Islet precursor cell (in vitro differentiated cells): ENCODE results near the gene KDM7A.
"Not testable (repeated sequence)": the region's sequence is repeated elsewhere in the genome, so short reads cannot be mapped to it uniquely, and the experiment has no call there.

Experiments
- DNase-seq: peaks from one replicate; pipeline ENCODE4 v3.0.0-alpha.2; 2018

The KDM7A gene, protein sequence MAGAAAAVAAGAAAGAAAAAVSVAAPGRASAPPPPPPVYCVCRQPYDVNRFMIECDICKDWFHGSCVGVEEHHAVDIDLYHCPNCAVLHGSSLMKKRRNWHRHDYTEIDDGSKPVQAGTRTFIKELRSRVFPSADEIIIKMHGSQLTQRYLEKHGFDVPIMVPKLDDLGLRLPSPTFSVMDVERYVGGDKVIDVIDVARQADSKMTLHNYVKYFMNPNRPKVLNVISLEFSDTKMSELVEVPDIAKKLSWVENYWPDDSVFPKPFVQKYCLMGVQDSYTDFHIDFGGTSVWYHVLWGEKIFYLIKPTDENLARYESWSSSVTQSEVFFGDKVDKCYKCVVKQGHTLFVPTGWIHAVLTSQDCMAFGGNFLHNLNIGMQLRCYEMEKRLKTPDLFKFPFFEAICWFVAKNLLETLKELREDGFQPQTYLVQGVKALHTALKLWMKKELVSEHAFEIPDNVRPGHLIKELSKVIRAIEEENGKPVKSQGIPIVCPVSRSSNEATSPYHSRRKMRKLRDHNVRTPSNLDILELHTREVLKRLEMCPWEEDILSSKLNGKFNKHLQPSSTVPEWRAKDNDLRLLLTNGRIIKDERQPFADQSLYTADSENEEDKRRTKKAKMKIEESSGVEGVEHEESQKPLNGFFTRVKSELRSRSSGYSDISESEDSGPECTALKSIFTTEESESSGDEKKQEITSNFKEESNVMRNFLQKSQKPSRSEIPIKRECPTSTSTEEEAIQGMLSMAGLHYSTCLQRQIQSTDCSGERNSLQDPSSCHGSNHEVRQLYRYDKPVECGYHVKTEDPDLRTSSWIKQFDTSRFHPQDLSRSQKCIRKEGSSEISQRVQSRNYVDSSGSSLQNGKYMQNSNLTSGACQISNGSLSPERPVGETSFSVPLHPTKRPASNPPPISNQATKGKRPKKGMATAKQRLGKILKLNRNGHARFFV

DNA sequence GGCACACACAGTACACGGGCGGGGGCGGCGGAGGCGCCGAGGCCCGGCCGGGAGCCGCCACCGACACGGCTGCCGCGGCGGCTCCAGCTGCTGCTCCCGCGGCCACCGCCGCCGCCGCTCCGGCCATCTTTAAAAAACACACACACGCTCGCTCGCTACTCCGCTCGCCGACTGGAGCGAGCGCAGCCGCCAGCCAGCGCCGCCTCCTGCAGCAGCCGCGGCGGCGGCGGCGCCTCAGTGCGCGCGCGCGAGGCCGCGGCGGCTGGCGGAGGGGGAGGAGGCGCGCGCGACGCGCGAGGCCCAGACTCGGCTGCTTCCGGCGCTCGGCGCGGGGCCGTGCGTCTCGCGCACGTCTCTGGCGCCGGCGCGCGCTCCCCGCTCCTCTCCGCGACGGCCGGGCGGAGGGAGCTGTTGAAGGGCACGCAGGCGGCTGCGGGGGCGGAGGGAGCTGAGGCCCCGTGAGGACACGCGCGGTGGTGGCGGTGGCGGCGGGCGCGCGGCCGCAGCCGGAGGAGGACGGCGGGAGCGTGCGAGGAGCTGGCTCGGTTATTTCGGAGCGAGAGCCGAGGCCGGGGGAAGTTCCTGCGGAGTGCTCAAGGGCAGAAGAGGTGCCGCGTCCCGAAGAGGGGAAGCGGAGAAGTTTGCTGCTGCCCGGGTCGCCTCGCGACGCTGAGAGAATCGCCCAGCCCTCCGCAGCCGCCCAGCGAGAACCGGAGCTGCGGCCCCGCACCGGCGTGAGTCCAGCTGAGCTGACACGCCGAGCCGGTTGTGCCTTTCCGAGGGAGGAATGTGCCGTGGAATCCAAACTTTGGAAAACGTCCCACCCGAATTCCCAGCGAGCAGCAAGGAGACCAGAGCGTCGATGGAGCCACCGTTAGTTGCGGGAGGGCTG is at the start of gene KDM7A:
KDM7A (minus strand) TSS at position 173 of the 892 bp plus-strand sequence; CDS start at position 127, 46 bp downstream.
- peak; percentile 93 for DNase-seq

DNA sequence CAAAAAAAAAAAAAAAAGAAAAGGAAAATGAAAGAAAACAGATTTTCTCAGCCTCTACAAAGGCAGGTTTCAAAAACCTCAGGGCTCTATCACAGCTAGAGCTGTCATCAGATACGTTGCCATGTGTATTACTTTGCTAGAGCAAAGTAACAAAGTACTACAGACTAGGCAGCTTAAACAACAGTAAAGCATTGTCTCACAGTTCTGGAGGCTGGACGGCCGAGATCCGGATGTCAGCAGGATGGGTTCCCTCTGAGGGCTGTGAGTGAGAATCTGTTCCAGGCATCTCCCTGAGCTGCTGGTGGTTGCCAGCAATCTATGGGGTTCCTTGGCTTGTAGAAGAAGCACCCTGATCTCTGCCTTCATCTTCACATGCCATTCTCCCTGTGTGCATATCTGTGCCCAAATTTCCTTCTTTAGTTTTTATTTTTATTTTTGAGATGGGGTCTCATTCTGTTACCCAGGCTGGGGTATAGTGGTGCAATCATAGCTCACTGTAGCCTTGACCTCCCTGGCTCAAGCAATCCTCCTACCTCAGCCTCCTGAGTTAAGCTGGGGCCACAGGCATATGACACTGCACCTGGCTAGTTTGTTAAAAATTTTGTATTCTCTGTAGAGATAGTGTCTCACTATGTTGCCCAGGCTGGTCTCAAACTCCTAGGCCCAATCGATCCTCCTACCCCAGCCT is 48.9 kb upstream of the KDM7A start:
- no peak for DNase-seq

DNA sequence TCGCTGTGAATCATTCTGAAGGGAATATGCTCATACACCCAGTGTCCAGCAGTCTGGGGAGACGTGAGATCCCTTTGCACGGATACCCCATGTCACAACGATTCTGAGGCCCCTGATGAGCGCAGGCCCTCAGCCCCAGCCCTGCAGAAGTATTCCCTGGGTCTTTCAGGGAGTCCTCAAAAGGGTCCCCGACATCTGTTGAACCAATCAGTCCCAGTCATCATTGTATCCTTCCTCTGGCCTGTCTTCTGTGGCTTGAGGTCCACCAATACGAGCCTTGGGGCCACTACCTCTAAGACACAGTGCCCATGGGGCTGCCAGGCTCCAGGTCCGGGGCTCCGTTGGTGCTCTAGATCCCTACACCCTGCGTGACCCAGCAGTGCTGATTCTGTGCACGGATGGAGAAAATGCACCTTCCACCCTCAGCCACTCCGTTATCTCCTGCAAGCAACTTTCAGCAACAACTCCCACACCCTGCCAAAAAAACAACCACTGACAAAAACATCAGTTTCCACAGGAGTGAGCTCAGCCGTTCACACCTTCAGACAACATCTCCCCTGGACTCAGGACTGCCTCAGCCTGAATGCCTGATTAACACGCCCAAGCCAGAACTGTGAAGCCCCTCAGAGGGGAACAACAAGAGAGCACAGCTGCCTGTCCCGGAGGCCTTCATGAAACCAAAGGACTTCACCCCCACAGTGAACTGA is 46.9 kb upstream of the KDM7A start:
- DNase-seq: no peak

DNA sequence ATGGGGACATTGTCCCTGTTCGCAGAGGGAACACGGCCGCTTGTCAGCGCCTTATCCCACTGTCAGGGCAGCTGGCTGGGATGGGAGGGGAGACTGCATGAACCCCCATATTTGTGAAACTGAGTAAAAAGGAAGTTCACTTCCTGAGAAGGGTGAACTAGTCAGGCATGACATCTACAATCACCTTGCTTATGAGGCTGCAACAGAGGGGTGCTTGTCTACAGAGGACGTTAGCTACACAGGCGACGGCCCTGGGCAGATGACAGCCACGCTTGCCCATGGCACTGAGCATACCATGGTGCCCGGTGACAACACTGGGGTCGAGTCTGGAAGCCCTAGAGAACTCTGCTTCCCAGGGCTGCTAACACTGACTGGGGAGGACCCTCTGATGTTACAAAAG is 46.0 kb upstream of the KDM7A start:
- no peak for DNase-seq

DNA sequence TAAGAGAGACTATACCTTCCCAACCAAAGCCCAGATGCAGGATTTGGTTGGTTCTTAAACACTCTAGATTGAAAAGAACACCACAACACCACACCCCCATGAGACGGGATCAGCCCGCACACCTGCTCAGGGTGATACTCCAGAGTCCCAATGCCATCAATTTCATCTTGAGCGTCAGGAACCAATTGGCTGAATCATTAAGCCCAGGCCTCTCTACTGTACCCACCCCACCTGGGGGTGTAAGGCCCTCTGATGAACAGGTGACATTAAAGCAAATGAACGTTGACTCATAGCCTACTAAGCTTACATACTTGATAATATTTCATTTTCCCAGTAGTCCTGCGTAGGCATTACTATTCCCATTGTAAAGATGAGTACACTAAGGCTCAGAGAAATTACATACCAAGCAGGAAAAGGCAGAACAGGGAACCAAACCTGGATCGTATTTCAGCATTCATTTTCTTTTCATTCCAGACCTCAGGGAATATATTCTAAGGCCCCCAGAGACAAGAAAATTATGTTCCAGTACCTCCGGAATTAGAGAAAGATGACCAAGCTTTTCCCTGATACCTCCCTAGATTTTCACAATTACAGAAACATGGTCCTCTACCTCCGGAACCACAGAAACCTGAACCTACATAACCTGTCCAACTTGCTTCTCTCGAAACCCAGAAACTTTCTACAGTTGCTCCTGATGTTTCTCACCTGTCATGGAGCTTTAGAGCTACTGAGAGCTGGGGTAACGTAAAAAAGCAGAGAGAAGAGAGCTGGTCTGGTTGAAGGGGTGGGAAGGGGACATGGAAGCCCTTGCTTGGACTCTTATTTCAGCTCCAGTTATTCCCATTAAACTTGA is 43.1 kb upstream of the KDM7A start:
- no peak for DNase-seq

DNA sequence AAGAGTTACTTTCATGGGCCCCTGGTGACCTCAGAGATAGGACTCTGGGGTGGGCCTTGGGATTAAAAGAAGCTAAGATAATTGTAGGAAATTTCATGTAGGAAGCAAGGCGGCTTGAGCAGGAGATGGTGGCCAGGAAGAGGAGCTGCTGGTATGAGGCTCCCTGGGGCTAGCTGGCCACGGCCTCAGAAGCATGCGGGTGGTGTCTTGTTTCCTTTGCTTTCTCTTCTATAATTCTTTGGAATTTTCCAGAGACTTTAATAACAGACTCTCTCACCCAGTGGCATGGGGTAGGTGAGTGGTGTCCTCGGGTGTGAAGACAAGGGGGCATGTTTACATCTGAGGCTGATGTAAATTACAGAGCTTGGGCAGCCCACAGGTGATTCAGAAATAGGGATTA is 41.9 kb upstream of the KDM7A start:
- DNase-seq: no peak

DNA sequence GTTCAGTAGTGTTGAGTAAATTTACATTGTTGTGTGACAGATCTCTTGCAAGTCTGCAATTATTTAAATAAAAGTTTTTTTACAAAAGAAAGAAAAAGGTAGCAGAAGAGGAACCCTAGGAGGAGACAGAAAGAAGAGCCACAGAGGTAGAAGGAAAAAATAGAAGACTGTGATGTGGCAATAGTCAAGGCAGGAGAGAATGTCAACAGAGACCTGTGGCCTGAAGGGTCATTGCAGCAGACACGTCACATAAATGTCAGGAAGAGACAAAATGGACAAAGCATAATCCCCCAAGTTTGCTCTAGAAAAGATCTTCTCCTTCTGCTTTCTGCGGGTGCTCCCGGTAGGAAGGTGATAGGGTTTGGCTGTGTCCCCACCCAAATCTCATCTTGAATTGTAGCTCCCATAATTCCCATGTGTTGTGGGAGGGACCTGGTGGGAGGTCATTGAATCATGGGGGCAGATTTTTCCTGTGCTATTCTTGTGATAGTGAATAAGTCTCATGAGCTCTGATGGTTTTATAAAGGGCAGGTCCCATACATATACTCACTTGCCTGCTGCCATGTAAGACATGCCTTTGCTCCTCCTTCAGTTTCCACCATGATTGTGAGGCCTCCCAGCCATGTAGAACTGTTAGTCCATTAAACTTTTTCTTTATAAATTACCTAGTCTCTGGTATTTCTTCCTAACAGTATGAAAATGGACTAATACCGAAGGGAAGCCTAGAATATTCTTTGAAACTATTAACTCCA is 41.1 kb upstream of the KDM7A start:
- no peak for DNase-seq

DNA sequence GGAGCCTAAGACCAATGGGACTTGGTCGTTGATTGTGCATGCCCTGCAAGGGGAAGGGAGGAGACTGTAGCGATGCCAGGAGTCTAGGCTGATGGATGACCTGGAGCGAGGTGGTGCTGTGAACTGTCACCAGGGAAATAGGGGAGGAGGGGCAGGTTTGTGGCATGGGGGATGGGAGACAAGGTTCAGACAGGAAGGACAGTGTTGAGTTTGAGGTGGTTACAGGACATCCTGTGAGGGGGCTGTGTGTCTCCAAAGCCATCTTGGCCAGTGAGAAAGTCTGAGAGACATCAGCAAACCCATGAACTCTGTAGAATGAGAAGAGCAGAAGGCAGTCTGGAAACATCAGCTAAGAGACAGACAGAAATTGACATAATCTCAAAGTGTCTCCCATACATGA is 38.5 kb upstream of the KDM7A start:
- DNase-seq: no peak

DNA sequence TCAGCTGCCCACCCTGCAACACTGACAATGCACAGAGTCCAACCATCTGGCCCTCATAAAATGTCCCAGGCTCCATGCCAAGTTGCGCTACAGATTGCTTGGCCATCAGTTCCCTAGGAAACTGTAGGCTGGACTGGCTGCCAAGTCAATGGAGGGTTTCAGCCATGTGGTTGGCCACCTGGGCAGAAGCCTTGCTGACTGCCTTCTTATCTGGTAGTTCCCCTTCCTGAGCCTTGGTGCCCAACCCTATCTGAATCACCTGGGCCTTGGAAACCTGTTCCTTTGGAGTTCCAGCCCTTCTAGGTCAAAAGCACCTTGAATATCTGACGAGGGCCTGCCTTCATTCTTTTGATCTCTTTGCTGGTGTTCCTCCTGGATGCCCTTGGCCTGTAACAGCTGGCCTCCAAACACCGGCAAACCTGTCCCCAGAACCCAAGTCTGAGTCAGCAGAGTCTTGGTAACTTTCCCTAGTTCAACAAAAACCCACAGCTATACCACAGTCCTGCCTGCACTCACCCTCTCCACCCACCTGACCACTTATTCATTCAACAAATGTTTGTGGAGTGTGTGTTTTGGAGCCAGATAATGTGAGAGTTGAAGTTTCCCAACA is 37.4 kb upstream of the KDM7A start:
- no peak for DNase-seq

DNA sequence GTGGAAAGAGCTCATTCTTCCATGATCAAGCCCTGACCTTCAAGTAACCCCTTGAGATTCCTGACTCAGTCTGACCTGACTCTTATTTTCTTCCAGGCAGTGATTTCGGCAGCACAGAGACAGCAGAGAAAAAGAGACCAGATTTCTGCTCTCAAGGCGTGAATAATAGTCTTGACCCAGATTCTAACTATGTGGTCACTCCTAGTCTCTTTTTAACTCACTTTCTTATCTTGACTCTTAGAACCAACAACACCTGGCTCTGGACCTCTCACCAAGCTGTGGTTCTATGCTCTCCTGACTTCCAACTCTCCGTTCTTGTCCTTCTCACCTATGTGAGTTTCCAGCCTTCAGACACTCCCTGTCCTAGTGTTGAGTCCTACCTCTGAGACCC is 36.9 kb upstream of the KDM7A start:
- DNase-seq: no peak

DNA sequence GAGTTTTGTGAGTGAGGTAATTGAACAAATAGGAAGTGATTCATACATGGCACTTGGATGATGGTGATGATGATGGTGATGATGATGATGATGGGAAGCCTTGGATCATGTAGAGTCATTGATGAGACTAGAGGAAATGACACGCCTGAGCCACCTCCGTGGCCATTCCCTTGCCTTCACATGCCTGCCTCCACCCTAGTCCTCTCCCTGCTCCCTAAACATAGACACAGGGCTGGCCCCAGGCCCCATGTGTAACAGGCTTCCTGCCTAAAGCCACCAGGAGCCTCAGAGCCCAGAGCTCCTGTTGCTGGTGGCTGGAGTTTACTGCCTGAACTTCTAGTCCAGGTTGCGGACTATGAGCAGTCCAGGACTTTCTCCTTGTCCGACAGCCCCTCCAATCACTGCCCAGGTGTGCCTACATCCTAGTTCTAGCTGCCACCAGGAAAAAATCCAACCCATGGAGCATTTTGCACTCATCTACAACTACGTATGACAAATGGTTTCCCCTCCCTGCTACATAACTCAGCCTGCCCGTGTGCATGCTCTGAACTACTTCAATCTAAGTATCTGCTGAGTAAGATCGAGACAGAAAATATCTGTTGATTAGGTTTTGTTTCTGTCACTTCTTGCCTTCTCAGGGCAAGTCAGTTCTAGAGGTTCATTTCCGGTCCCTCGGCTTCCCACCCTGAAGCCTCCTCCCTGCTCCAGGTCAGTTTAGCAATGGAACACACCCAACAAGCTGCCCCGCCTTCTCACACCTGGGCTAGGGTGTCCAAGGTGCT is 35.5 kb upstream of the KDM7A start:
- DNase-seq: no peak

DNA sequence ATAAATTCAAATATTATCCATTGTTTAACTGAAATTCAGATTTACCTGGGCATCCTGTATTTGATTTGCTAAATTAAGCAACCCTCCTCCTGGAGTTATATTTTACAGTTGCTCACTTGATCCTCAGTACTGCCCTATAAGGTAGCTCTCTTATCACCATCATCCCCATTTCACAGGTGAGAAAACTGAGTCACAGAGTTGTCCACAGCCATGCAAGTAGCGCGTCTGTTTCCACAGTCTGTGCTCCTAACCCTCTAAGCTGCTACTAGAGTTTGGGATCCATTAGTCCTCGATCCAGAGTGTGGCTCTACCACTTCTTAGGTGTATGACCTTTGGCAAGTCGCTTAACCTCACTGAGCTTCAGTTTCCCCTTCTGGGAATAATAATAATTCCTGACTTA is 34.9 kb upstream of the KDM7A start:
- no peak for DNase-seq

DNA sequence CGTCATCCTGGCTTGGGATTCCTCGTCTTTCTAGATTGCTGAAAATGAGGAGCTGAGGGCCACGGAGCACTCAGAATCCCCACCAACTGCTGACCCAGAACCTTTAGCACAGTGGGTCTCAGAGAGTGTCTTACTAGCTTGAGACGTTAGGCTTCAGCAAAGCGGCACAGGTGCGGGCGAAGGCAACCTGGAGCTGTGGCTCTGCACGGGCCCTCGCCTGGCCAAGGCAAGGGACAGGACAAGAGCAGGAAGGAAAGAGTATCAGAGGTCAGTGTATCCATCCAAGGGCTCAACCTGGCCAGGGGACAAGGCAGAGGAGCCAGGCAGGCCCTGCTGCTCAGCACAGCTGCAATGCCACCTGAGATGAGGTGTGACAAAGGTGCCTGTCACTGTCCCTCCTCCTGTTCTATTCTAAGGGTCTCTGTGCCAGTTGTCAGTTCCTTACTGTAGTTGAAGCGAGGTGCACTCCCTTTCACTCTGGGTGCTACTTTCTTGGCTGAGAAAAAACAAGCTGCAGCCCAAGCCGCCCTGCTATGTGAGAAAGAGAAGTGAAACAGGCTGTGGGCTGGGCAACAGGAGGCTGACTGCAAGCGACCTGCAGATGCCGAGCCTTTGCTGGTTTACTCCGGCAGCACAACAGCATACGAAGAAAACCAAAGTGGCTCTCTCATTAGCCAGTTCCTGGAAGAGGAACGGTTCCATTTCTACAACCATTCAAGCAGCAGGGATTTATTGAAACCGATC is 33.3 kb upstream of the KDM7A start:
- DNase-seq: no peak

DNA sequence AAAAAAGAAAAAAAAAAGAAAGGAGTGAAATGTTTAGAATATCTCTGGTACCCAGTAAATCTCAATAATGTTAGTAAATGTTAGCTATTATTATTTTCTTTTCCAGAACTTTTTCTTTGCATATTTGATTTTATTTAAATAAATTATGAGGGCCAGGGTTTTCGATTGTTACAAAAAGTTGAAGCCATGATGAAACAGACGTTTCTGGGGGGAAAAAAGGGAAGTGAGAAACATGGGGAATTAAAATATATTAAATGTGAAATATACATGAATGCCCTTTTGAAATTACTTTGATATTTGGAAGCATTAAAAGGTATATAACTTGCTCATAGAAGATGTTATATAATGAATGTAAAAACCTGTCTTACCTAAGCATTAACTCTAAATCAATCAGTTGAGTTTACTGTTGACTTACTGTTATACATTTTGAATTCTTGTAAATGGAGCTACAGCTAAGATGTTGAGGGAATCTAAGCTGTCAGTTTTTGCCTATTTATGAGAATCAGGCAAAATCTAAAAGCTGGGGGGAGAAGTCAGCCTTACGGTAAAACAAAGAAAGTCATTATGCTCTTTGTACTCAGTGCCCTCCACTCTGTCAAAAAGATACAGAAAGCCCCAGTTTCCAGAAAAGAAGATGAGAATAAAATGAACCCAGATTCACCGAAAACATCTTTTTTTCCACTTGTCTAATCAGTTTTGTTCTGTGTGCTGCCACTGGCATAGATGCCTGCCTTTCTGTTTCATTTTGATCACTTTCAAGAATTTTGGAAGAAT is 30.0 kb upstream of the KDM7A start:
- DNase-seq: no peak

DNA sequence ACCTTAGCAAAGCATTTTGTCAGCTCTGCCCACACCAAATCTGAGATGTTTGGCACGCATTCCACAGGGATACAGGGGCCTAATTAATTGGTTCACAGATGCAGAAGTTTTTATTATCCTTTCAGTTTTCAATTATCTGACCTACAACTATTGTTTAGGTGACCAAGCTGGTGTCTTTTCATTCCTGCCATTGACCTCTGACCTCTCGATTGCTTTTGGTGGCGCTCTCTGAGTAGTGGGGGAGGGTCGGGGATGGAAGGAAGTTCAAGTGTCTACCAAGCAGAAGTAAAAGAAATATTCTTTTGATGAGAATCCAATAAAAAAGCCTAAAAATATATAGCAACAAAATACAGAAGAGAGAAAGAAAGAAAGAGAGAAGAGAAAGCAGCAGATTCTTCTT is 28.8 kb upstream of the KDM7A start:
- no peak for DNase-seq

DNA sequence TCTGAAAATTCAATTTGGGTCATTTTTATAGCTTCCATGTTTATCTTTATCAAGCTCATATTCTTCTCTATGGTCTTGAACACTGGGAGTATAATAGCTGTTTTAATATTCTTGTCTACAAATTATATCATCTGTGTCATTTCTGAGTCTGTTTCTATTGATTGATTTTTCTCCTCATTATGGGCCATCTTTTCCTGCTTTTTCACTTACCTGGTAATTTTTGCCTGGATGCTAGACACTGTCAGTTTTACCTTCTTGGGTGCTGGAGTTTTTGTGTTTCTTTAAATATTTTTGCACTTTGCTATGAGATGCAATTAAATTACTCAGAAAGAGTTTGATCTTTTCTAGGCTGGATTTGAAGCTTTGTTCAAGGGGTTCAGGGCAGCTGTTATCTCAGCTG is 26.8 kb upstream of the KDM7A start:
- DNase-seq: no peak

DNA sequence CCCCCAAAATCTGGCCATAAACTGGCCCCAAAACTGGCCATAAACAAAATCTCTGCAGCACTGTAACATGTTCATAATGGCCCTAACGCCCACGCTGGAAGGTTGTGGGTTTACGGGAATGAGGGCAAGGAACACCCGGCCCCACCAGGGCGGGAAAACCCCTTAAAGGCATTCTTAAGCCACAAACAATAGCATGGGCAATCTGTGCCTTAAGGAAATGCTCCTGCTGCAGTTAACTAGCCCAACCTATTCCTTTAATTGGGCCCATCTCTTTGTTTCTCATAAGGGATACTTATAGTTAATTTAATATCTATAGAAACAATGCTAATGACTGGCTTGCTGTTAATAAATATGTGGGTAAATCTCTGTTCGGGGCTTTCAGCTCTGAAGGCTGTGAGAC is 26.2 kb upstream of the KDM7A start:
- not testable (repeated sequence) for DNase-seq
